HepG2 (cell line): ENCODE data around the gene ICAM2. TPM values are rescaled to one million over a fixed set of nuclear protein-coding genes. Genes with fewer than 3 reads are reported as not detected.
A peak's percentile ranks its signal among the peaks of the same experiment; 100 is the strongest.

Experiments
- CHCHD3 ChIP-seq: sonication (generic); formaldehyde crosslinking; IDR thresholded peaks from 2 replicates; pipeline ENCODE4 v1.8.0; 2022; ENCODE audit warnings: mild to moderate bottlenecking, missing genetic modification reagents, moderate library complexity
- GRHL1 ChIP-seq: sonication (generic); formaldehyde crosslinking; conservative IDR thresholded peaks from 2 replicates; pipeline ENCODE4 v1.8.0; 2022; ENCODE audit warnings: missing genetic modification reagents
- HOXA7 ChIP-seq: sonication (generic); formaldehyde crosslinking; IDR thresholded peaks from 2 replicates; pipeline ENCODE4 v1.8.1; 2022; ENCODE audit warnings: mild to moderate bottlenecking, missing genetic modification reagents, moderate library complexity
- PLSCR1 ChIP-seq: sonication (generic); formaldehyde crosslinking; IDR thresholded peaks from 2 replicates; pipeline ENCODE4 v1.5.0; 2020; ENCODE audit warnings: missing genetic modification reagents, mild to moderate bottlenecking, borderline replicate concordance
- PRDM15 ChIP-seq: sonication (generic); formaldehyde crosslinking; IDR thresholded peaks from 2 replicates; pipeline ENCODE4 v1.4.0; 2020; ENCODE audit warnings: missing genetic modification reagents
- REST ChIP-seq, 2 experiments: IDR thresholded peaks; 2 replicates each; pipeline ENCODE4 v1.6.1; 2011 to 2012; ENCODE audit warnings: low read length in 2 of 2, borderline replicate concordance in 1 of 2, low read depth in 1 of 2, mild to moderate bottlenecking in 1 of 2, moderate library complexity in 1 of 2
- REXO4 ChIP-seq: sonication (generic); formaldehyde crosslinking; IDR thresholded peaks from 2 replicates; pipeline ENCODE4 v1.8.0; 2022; ENCODE audit warnings: missing genetic modification reagents, mild to moderate bottlenecking, borderline replicate concordance
- ZIK1 ChIP-seq: sonication (generic); formaldehyde crosslinking; IDR thresholded peaks from 2 replicates; pipeline ENCODE4 v1.5.0; 2020; ENCODE audit warnings: mild to moderate bottlenecking, low read depth, missing genetic modification reagents, borderline replicate concordance
- ZNF17 ChIP-seq: sonication (generic); formaldehyde crosslinking; IDR thresholded peaks from 2 replicates; pipeline ENCODE4 v1.5.0; 2020; ENCODE audit warnings: mild to moderate bottlenecking, missing genetic modification reagents
- ZNF646 ChIP-seq: sonication (generic); formaldehyde crosslinking; IDR thresholded peaks from 2 replicates; pipeline ENCODE4 v1.9.0; 2021; ENCODE audit warnings: mild to moderate bottlenecking, missing genetic modification reagents
- polyA plus RNA-seq, 8 experiments: library from polyadenylated mRNA; depleted of rRNA in 3 of 8; stranded (reverse) in 7 of 8; unstranded in 1 of 8; fragments of >200 nt; fragmentation: Illumina TruSeq in 4 of 8; extraction: Trizol in 4 of 8; gene quantifications; 2 replicates each; pipeline versions ENCODE4 v1.2.1 to v1.2.3, GENCODE V29; 2011 to 2016; ENCODE audit warnings: low read depth in 4 of 8, missing spikeins in 1 of 8, mixed read lengths in 1 of 8; ENCODE audit not compliant: insufficient read depth in 1 of 8
- total RNA-seq, 5 experiments: library from RNA; depleted of rRNA; stranded (reverse); fragments of >200 nt; fragmentation: Illumina TruSeq; extraction: Trizol; gene quantifications; 2 replicates each; pipeline ENCODE4 v1.2.3, GENCODE V29; 2016; ENCODE audit warnings: low read depth in 1 of 5

Gene ICAM2
- total and polyA plus RNA-seq, 2 of the 13 experiments (the other 11 are each of a cell fraction or from before 2014, with no cell fraction given): 10.9 to 20.8 TPM

- no peak for TF ChIP-seq PLSCR1 (CRISPR knock-in tag)
- TF ChIP-seq CHCHD3 (CRISPR knock-in tag): no peak
- TF ChIP-seq ZIK1: no peak
- TF ChIP-seq REXO4 (CRISPR knock-in tag): no peak
- TF ChIP-seq ZNF17: no peak
- TF ChIP-seq GRHL1: no peak
- TF ChIP-seq REST (IDR thresholded peaks at IDR 0.05; ENCODE audit: borderline replicate concordance in 1 of 2, low read depth in 1 of 2, low read length in 2 of 2): no peak
- TF ChIP-seq PRDM15 (CRISPR knock-in tag): no peak
- 0 out of 2 replicates have a peak, but pooled peaks have one; percentile 25 for TF ChIP-seq ZNF646 (CRISPR knock-in tag)
- no peak for TF ChIP-seq HOXA7
Observed at GRCh38 chr17:63984651-63985386, 35.6 kb downstream of the ICAM2 start (continued).
